Thoracic aorta (tissue), 2 donors: ENCODE data around the gene RGS10. TPM values are rescaled to one million over a fixed set of nuclear protein-coding genes. Genes with fewer than 3 reads are reported as not detected.

Experiments used
- ATAC-seq: fragments of 150-250 bp; one replicate; pipeline ENCODE4 v1.8.0; 2017; ENCODE audit warnings: low read depth; ENCODE audit not compliant: insufficient number of reproducible peaks, low FRiP score
- DNase-seq: peaks from one replicate; pipeline ENCODE4 v3.0.0-alpha.2; 2020; ENCODE audit warnings: low spot score
- H3K27ac ChIP-seq, 2 donors: fragments of 200-600 bp; sonication (generic); 1 replicate in 1 of 2; 2 replicates in 1 of 2; pipeline ENCODE4 v1.5.1; 2016; ENCODE audit warnings: mild to moderate bottlenecking in 2 of 2, moderate library complexity in 2 of 2
- H3K27me3 ChIP-seq: fragments of 200-600 bp; sonication (generic); replicated peaks from 2 replicates; pipeline ENCODE4 v1.6.0; 2016; ENCODE audit warnings: mild to moderate bottlenecking; ENCODE audit not compliant: insufficient read depth
- H3K36me3 ChIP-seq: fragments of 200-600 bp; sonication (generic); one replicate; pipeline ENCODE4 v1.5.1; 2016
- H3K4me1 ChIP-seq, 2 donors: fragments of 200-600 bp; sonication (generic); 1 replicate in 1 of 2; 2 replicates in 1 of 2; pipeline versions ENCODE4 v1.5.1 to v1.6.0; 2016; ENCODE audit warnings: low read depth in 2 of 2, mild to moderate bottlenecking in 1 of 2; ENCODE audit not compliant: control insufficient read depth in 1 of 2
- H3K4me3 ChIP-seq: fragments of 200-600 bp; sonication (generic); 2 replicates; pipeline ENCODE4 v1.5.1; 2016; ENCODE audit warnings: mild to moderate bottlenecking
- H3K9me3 ChIP-seq: fragments of 200-600 bp; sonication (generic); 2 replicates; pipeline ENCODE4 v1.5.1; 2016
- total RNA-seq, 2 donors: library from RNA; depleted of rRNA; stranded (reverse); fragments of >200 nt; gene quantifications; one replicate each; pipeline versions ENCODE4 v1.1.0 to v1.2.3, GENCODE V29; 2016
- TF ChIP-seq, protein P1 (sequence below): fragments of 200-600 bp; sonication (generic); IDR thresholded peaks from one replicate; pipeline ENCODE4 v1.5.1; 2019; ENCODE audit warnings: antibody characterized with exemption

The RGS10 gene
- total RNA-seq, 2 donors from 2014 or later, result 33.2 to 37.1 TPM

- Histone ChIP-seq H3K9me3 (no peaks in the 10 kb centered on the region), H3K4me3 (no peak overlapping the region), H3K4me1 (peaks cover 9 to 31% of the 10 kb centered on the region in 2 donors), H3K27ac (no peak overlapping the region), H3K36me3 (no peaks in the 10 kb centered on the region), H3K27me3 (no peaks in the 10 kb centered on the region)
- no peak for DNase-seq
- TF ChIP-seq, protein P1, sequence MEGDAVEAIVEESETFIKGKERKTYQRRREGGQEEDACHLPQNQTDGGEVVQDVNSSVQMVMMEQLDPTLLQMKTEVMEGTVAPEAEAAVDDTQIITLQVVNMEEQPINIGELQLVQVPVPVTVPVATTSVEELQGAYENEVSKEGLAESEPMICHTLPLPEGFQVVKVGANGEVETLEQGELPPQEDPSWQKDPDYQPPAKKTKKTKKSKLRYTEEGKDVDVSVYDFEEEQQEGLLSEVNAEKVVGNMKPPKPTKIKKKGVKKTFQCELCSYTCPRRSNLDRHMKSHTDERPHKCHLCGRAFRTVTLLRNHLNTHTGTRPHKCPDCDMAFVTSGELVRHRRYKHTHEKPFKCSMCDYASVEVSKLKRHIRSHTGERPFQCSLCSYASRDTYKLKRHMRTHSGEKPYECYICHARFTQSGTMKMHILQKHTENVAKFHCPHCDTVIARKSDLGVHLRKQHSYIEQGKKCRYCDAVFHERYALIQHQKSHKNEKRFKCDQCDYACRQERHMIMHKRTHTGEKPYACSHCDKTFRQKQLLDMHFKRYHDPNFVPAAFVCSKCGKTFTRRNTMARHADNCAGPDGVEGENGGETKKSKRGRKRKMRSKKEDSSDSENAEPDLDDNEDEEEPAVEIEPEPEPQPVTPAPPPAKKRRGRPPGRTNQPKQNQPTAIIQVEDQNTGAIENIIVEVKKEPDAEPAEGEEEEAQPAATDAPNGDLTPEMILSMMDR, result no peak
- no peak for ATAC-seq
Observed at GRCh38 chr10:119538632-119539358, 3.7 kb downstream of the RGS10 start.

DNA sequence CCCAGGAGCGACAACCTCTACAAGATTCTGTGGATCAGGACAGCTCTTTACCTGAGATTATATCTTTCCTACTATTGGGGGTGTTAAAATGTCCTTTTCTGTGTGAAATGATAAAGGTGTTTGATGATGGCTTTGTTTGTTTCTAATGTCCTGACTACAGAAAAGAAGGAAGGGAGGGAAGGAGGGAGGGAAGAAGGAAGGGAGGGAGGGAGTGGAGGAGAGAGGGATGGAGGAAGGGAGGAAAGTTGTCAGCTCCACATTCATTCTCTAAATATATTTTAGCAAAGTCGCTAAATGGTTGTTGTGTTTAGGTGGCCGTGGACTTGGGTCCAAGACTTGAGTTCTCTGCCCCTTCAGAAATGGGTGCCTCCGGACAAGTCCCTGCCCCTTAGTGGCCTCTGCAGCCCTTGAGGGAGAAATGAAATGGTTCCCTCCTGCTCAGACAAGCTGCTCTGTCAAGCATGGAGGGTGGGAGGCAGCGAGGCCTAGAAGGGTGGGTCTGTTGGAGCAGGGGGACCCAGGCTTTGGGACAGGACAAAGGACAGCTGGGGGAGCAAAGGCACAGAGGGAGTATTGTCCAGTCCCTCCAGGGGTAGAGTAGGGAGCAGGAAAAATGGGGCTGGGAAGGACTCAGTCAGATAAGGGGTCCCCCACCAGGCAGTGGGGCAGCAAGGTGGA lies 4.4 kb downstream of the RGS10 start:
- H3K4me1 ChIP-seq, result peaks cover 9 to 24% of the 10 kb centered on the region in 2 donors
- H3K27me3 ChIP-seq, result no peaks in the 10 kb centered on the region
- TF ChIP-seq, protein P1, result no peak
- DNase-seq (no peak), ATAC-seq (no peak)
- H3K9me3 ChIP-seq, result no peaks in the 10 kb centered on the region
- H3K27ac ChIP-seq, result no peak overlapping the region
- no peaks in the 10 kb centered on the region for H3K36me3 ChIP-seq
- no peak overlapping the region for H3K4me3 ChIP-seq

DNA sequence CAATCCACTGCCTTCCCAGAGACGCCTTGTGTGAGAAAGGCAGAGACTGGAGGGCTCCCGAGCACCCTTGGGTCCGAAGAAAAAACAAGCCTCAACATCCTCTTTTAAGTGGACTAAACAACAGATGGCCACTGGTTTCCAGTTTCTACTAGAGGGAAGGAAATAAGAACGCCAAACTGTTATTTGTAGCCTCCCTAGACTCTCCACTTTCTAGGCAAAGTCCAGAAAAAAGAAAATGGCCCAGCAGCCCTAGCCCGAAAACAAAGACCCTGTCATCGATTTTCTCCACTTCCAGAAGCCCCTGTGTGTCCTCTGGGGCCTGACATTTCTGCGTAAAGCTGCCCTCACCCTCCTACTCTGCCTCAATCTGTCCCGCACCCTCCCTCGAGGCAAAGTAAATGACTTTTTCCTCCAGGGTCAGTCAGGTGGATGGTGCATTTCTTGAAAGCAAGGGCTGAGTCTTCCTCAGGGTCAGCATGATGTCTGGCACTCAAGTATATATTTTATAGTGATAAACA lies 6.0 kb downstream of the RGS10 start:
- no peaks in the 10 kb centered on the region for H3K9me3 ChIP-seq
- peaks cover 9 to 23% of the 10 kb centered on the region in 2 donors for H3K4me1 ChIP-seq
- no peak overlapping the region for H3K27ac ChIP-seq
- H3K36me3 ChIP-seq, result no peaks in the 10 kb centered on the region
- no peak for DNase-seq
- H3K27me3 ChIP-seq, result no peaks in the 10 kb centered on the region
- ATAC-seq, result no peak
- TF ChIP-seq, protein P1, result no peak
- H3K4me3 ChIP-seq, result no peak overlapping the region

DNA sequence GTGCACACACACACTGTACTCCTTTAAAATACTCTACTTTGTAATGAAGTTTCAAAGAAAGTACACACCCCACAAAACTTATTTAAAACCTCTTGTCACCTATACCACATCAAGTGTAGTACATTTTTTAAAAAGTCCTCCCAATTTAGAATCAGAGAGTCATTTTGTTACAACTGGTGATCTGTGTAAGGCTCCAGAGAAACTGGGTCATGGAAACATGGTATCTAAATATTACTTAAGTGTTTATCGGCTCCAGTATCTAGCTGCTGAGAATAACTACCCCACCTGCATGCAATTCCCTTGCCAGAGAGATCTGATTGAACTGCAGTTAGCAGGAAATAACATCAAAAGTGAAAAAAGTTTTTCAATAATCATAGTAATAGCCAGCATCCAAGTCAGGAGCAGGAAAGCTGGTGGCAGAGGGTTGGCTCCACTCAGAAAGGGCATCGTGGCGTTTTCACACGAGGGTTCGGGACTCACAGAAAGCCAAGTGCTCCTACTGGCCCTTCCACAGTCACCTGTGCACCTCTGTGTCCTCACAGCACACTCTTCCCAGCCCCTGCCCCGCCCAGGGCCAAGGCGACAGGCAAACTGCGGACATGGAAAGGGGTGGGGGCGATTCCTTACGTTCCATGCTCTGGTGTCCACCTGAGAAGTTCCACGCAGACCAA lies 6.5 kb downstream of the RGS10 start:
- no peak for DNase-seq
- H3K27ac ChIP-seq, result no peak overlapping the region
- peaks cover 9 to 23% of the 10 kb centered on the region in 2 donors for H3K4me1 ChIP-seq

More for the DNA sequence above, 6.5 kb downstream of the RGS10 start:
- Histone ChIP-seq H3K36me3 (no peaks in the 10 kb centered on the region), H3K4me3 (no peak overlapping the region), H3K9me3 (no peaks in the 10 kb centered on the region), H3K27me3 (no peaks in the 10 kb centered on the region)
- ATAC-seq, result no peak
- TF ChIP-seq, protein P1, result no peak
